GM13977 (cell line): ENCODE measurements around the gene PKD1L1.

Experiments used
- DNase-seq: peaks from one replicate; pipeline ENCODE4 v3.0.0; 2012; ENCODE audit warnings: low spot score
- in situ Hi-C: fragments of 300-500 bp; cut with MboI; formaldehyde crosslinking; loops from one replicate; pipeline ENCODE4 v1.12.0; 2022; ENCODE audit warnings: low sequenced_read_pairs, low pct_unique_long_range_greater_than_20kb, mixed read lengths, inconsistent platforms; ENCODE audit not compliant: unreplicated experiment
- TF ChIP-seq, protein P1 (sequence below): IDR thresholded peaks from 2 replicates; pipeline ENCODE4 v1.5.1; 2012; ENCODE audit warnings: mild to moderate bottlenecking, control low read depth; ENCODE audit not compliant: insufficient read depth; ENCODE audit errors: extremely low read depth, missing control alignments

The PKD1L1 gene

DNA sequence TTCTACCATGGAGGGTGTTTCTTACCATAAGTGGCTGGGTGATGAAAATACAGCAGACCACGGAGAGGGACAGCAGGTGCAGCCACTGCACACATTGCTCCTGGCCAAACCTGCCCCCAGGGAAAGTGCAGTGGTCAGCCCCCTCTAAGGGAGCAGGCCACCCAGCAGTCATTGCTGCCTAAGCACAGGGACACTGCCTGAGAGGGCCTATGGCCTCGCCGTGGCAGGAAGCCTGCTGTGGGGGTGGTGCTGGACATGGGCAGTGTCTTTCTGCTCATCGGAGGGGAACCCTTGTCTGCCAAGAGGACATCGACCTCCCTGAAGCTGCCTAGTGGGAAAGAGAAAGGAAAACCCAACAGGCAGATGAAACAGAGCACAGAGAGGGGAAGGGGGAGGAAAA is 118.3 kb downstream of the PKD1L1 start:
- TF ChIP-seq, protein P1, sequence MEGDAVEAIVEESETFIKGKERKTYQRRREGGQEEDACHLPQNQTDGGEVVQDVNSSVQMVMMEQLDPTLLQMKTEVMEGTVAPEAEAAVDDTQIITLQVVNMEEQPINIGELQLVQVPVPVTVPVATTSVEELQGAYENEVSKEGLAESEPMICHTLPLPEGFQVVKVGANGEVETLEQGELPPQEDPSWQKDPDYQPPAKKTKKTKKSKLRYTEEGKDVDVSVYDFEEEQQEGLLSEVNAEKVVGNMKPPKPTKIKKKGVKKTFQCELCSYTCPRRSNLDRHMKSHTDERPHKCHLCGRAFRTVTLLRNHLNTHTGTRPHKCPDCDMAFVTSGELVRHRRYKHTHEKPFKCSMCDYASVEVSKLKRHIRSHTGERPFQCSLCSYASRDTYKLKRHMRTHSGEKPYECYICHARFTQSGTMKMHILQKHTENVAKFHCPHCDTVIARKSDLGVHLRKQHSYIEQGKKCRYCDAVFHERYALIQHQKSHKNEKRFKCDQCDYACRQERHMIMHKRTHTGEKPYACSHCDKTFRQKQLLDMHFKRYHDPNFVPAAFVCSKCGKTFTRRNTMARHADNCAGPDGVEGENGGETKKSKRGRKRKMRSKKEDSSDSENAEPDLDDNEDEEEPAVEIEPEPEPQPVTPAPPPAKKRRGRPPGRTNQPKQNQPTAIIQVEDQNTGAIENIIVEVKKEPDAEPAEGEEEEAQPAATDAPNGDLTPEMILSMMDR = no peak
- in situ Hi-C loops = no loop called here
- DNase-seq = no peak

DNA sequence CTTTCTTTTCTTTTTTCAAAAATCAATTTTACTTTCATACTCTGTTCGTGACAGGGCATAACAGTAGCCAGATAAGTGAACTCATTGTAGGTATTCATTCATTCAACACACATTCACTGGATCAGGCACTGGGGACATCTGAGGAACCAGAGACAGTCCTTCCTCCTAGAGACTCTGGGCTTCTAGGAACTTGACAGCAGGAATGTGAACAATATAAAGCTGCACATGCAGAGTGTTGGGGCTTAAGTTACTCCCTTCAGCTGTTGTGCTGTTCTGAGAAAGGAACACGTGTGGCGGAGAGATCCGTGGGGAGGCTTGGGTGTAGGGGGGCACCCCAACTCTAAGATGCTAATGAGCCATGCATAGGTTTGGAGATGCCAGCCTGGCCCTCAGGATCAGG is 120.4 kb downstream of the PKD1L1 start:
- DNase-seq = no peak
- TF ChIP-seq, protein P1 = no peak
- in situ Hi-C loops = loop anchor here (10.0 kb wide), 1 partner anchor 563 kb away; no protein-coding TSS in a partner anchor

DNA sequence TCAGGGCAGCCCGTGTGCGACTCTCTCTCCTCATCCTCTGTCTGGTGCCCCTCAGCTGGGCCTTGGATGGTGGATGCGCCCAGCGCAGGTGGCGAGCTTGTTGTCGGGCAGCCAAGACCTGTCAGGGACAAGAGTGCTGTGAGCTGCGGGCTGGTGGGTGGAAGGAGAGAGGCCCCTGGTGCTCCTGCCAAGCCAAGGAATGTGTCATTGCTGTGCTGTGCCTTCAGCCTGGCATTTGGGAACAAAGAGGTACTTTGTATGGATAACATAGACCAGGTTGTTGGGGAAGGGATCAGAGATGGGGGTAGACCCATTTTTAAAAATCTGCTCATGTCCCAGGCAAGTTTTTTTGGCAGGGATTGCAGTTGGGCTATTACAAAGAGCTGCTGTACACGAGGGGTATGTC is 120.9 kb downstream of the PKD1L1 start:
- TF ChIP-seq, protein P1 = no peak
- in situ Hi-C loops = loop anchor here (10.0 kb wide), 1 partner anchor 563 kb away; no protein-coding TSS in a partner anchor
- no peak for DNase-seq

DNA sequence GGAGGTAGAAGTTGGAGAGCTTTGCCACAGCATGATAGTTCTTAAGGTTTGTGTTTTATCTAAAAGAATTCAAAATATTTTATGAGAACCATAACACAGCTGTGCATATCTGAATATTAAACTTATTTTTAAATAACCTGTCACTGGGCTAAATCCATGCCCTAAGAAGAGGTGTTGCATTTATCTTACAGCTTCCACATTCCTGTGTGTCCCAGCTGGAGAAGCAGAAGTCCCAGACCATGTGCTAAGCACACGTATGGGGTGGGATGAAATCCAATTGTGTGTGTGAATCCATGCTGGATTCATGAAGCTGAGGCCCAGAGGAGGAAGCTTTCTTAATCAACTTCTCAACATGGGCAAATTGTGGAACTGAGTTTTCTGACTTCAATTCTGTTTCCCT is 121.5 kb downstream of the PKD1L1 start:
- in situ Hi-C loops = loop anchor here (10.0 kb wide), 1 partner anchor 562 kb away; no protein-coding TSS in a partner anchor
- TF ChIP-seq, protein P1 = no peak
- no peak for DNase-seq

DNA sequence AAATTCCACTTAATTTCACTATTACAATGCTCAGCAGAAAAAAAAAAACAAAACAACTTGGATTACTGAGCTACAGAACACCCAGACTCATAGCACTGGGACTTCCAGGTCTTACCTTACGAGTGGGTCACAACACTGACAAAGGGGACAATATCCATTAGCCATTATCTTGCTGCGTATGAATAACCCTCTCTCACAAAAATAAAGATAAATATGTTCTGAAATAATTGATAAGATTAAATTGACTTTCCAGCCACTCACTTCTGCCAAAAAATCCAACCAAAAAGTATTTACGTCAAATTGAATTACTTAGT is 128.7 kb downstream of the PKD1L1 start:
- in situ Hi-C loops = loop anchor here (25.0 kb wide), 1 partner anchor 382 kb away; no protein-coding TSS in a partner anchor
- TF ChIP-seq, protein P1 = no peak
- DNase-seq = no peak

DNA sequence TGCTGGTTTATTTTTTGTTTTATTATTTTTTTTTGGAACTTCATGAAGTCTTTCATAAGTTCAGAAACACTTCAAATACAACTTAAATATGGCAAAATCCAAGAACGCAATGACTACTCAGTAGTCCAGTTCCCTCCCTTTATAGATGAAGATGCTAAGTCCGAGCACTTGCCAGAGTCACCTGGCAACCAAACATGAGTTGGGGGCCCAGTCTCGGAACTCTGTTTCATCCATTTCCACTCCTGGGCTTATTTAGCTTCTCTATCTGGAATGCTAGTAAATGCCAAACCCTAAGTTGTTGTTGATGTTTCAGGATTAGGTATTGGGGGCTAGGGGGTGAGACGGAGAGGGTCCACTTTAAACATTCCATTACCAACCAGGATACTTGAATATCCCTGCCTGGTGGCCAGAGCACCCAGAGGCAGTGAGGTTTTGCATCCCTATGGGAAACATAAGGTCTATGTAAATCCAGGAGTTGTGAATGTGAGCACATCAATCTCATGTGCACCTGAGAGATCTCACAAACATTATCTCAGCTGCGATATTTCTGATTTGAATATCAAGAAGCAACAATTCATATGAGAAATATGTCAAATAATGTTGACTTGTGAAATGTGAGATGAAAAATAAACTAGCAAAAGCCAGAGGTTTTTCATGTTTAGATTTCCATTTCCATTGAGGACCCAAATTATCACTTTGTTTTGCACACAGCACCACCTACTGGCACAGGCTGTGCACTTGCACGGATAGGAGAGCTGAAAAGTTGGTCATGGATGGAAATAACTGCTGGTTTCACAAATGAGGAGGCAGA is 129.3 kb downstream of the PKD1L1 start:
- TF ChIP-seq, protein P1 = peak; percentile 96
- in situ Hi-C loops = loop anchor here (25.0 kb wide), 1 partner anchor 382 kb away; no protein-coding TSS in a partner anchor
- DNase-seq = peak; percentile 71
